Ectodermal cell (in vitro differentiated cells): ENCODE measurements around the gene DEPDC5.
A peak's percentile ranks its signal among the peaks of the same experiment; 100 is the strongest.

Experiments used
- H3K27ac ChIP-seq: 2 replicates; pipeline ENCODE4 v1.7.0; 2013; ENCODE audit warnings: mild to moderate bottlenecking, low read depth, low read length; ENCODE audit not compliant: insufficient read depth, poor library complexity, severe bottlenecking
- H3K27me3 ChIP-seq: 2 replicates; pipeline ENCODE4 v1.7.0; 2013; ENCODE audit warnings: mild to moderate bottlenecking, low read length; ENCODE audit not compliant: insufficient read depth, control insufficient read depth, poor library complexity, severe bottlenecking
- H3K36me3 ChIP-seq: one replicate; pipeline ENCODE4 v1.7.0; 2013; ENCODE audit warnings: low read length; ENCODE audit not compliant: control insufficient read depth, insufficient read depth
- H3K4me1 ChIP-seq: one replicate; pipeline ENCODE4 v1.7.0; 2013; ENCODE audit warnings: low read length; ENCODE audit not compliant: control insufficient read depth, insufficient read depth
- H3K4me3 ChIP-seq: 2 replicates; pipeline ENCODE4 v1.7.0; 2013; ENCODE audit warnings: low read depth, low read length, control low read depth; ENCODE audit not compliant: insufficient read depth
- H3K9me3 ChIP-seq: 2 replicates; pipeline ENCODE4 v1.7.0; 2013; ENCODE audit warnings: mild to moderate bottlenecking, low read length, moderate library complexity; ENCODE audit not compliant: control insufficient read depth
- WGBS, 2 experiments: methylation state at CpG; one replicate each; pipeline ENCODE4 v1.1.7; 2013; ENCODE audit warnings: missing lambda C conversion rate in 2 of 2; 5-methylcytosine and 5-hydroxymethylcytosine counted together

Gene DEPDC5

GRCh38 chr22:31943206-31943977 lies 189.6 kb downstream of the DEPDC5 start:
- WGBS, 2 experiments: 46% methylated on average over 15 of the region's 15 CpGs
- Histone ChIP-seq H3K27me3 (no peaks in the 10 kb centered on the region), H3K9me3 (no peaks in the 10 kb centered on the region), H3K27ac (peak overlapping the region; percentile 81), H3K36me3 (peaks cover 7% of the 10 kb centered on the region), H3K4me3 (peak overlapping the region; percentile 95), H3K4me1 (peaks cover 1% of the 10 kb centered on the region)

DNA sequence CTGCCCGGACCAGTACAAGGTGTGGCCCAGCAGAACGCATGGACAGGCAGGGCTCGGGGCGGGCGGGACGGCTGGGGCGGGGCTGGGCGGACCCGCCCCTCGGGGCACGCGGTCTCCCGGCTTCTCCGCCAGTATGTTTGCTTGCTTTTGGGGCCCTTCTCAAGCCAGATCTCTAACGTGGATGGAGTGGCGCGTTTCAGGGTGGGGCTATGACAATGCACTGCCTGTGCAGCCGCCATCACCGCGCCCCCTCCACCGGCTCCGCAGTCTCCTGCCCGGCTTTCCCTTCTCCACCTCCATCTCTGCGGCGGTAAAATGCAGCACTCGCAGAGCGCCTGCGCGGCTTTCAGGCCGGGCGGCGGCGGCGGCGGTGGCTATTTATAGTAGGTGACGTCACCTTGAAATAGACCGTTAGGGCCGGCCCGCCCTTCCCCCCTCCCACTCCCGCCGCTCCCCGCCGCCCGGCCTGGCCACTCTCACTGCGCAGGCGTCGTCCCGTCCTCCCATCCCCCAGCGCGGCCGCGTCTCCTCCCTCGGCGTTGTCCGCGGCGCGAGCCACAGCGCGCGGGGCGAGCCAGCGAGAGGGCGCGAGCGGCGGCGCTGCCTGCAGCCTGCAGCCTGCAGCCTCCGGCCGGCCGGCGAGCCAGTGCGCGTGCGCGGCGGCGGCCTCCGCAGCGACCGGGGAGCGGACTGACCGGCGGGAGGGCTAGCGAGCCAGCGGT lies 190.3 kb downstream of the DEPDC5 start, which contains the start of gene YWHAH:
Gene YWHAH (plus strand): TSS at position 558 of the 722 bp plus-strand sequence. CDS start 199 bp downstream, outside the sequence.
- Histone ChIP-seq H3K36me3 (peaks cover 11% of the 10 kb centered on the region), H3K4me3 (peak within 1 kb of the TSS; percentile 95), H3K4me1 (no peaks in the 10 kb centered on the region), H3K27ac (peak within 1 kb of the TSS; percentile 81), H3K27me3 (no peaks in the 10 kb centered on the region), H3K9me3 (no peaks in the 10 kb centered on the region)
- 0% methylated on average over 85 to 86 of the region's 86 CpGs for WGBS, 2 experiments

- WGBS, 2 experiments: 0% methylated on average over 76 of the region's 76 CpGs
- Histone ChIP-seq H3K36me3 (peaks cover 11% of the 10 kb centered on the region), H3K4me1 (no peaks in the 10 kb centered on the region), H3K27me3 (no peaks in the 10 kb centered on the region), H3K9me3 (no peaks in the 10 kb centered on the region), H3K4me3 (peak overlapping the region; percentile 95), H3K27ac (peak overlapping the region; percentile 77)
These were observed 191.1 kb downstream of the DEPDC5 start for GRCh38 chr22:31944700-31945442.

- peak overlapping the region; percentile 95 for H3K4me3 ChIP-seq
- no peaks in the 10 kb centered on the region for H3K4me1 ChIP-seq
- H3K27me3 ChIP-seq: no peaks in the 10 kb centered on the region
- 3% methylated on average over 15 of the region's 15 CpGs for WGBS, 2 experiments
- peaks cover 11% of the 10 kb centered on the region for H3K36me3 ChIP-seq
- no peak overlapping the region for H3K27ac ChIP-seq
- H3K9me3 ChIP-seq: no peaks in the 10 kb centered on the region
These were observed 191.6 kb downstream of the DEPDC5 start for GRCh38 chr22:31945443-31945855.

DNA sequence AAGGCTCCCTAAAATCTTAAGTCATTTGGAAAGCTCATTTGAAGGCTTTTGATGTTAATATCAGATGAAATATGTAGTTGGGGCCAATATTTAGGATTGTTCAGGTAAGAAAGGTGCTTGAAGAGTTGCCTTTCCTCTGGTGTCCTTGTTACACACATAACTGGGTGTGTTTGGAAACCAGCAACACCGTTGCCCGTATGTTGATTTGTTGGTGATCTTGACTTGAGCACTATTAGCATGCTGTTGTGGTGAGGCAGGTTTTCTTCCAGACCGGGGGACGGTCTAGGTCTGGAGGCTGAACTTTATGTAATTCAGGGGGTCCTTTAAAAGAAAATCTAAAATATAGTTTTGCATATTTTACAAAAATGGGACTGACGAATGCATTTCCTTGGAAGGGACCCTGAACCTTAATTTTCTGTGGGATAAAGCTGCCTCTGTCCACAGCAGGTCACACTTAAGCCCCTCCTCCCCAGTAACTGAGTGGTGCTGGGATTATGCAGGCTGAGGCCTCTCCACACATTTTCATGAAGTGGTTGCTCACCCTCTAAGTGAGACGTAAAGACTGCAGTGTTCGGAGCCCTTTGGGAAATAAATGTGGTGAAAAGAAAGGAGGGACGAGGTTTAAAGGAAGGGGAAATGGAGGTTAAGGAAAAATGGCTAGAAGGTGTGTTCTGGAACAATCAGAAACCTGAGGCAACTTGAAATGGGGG lies 192.3 kb downstream of the DEPDC5 start:
- 27 to 39% methylated on average over 7 to 8 of the region's 8 CpGs for WGBS, 2 experiments
- no peaks in the 10 kb centered on the region for H3K4me1 ChIP-seq
- H3K36me3 ChIP-seq: peaks cover 11% of the 10 kb centered on the region
- H3K4me3 ChIP-seq: peak overlapping the region; percentile 95
- no peaks in the 10 kb centered on the region for H3K27me3 ChIP-seq
- H3K9me3 ChIP-seq: no peaks in the 10 kb centered on the region
- H3K27ac ChIP-seq: no peak overlapping the region

- Histone ChIP-seq H3K27ac (no peak overlapping the region), H3K36me3 (peaks cover 11% of the 10 kb centered on the region), H3K27me3 (no peaks in the 10 kb centered on the region), H3K4me3 (no peak overlapping the region), H3K4me1 (no peaks in the 10 kb centered on the region), H3K9me3 (no peaks in the 10 kb centered on the region)
- WGBS, 2 experiments: 72 to 78% methylated on average over 2 of the region's 2 CpGs
These were observed 193.5 kb downstream of the DEPDC5 start for GRCh38 chr22:31947296-31947695.

GRCh38 chr22:31948002-31948401 lies 194.2 kb downstream of the DEPDC5 start:
- H3K4me3 ChIP-seq: no peak overlapping the region
- no peaks in the 10 kb centered on the region for H3K9me3 ChIP-seq
- WGBS, 2 experiments: 96 to 97% methylated on average over 6 to 8 of the region's 8 CpGs
- peaks cover 11% of the 10 kb centered on the region for H3K36me3 ChIP-seq
- no peaks in the 10 kb centered on the region for H3K27me3 ChIP-seq
- no peaks in the 10 kb centered on the region for H3K4me1 ChIP-seq
- H3K27ac ChIP-seq: no peak overlapping the region

- WGBS, 2 experiments: 81 to 82% methylated on average over 4 of the region's 4 CpGs
These were observed 196.4 kb downstream of the DEPDC5 start for GRCh38 chr22:31950226-31950625.

GRCh38 chr22:31951194-31952093 lies 197.6 kb downstream of the DEPDC5 start:
- Histone ChIP-seq H3K4me1 (no peaks in the 10 kb centered on the region), H3K36me3 (peaks cover 16% of the 10 kb centered on the region), H3K27ac (no peak overlapping the region), H3K4me3 (no peak overlapping the region), H3K9me3 (no peaks in the 10 kb centered on the region), H3K27me3 (no peaks in the 10 kb centered on the region)
- WGBS, 2 experiments: 90 to 91% methylated on average over 7 of the region's 8 CpGs

More at GRCh38 chr22:31950226-31950625, 196.4 kb downstream of the DEPDC5 start:
- H3K36me3 ChIP-seq: peaks cover 11% of the 10 kb centered on the region
- no peaks in the 10 kb centered on the region for H3K4me1 ChIP-seq
- H3K9me3 ChIP-seq: no peaks in the 10 kb centered on the region
- no peak overlapping the region for H3K27ac ChIP-seq
- no peaks in the 10 kb centered on the region for H3K27me3 ChIP-seq
- no peak overlapping the region for H3K4me3 ChIP-seq
